Measurements from ENCODE around the gene ATP1A1. TPM values are rescaled to one million over a fixed set of nuclear protein-coding genes. Genes with fewer than 3 reads are reported as not detected.

Gene ATP1A1
- polyA plus RNA-seq, 3 donors, result 32.3 to 135 (median 32.7) TPM

- intact Hi-C loops (cut with micrococcal nuclease), result loop anchor here in 1 of 2 donors (10.0 kb wide), 1 partner anchor 181 kb away; no protein-coding TSS in a partner anchor
- Mint-ChIP-seq H3K27ac (no peak overlapping the region), H3K4me3 (no peak overlapping the region), H3K36me3 (no peaks in the 10 kb centered on the region), H3K9me3 (peaks cover 0 to 2% (median 0%) of the 10 kb centered on the region in 7 donors), H3K27me3 (ENCODE audit: low read depth in 3 of 3) (peaks cover 2 to 5% (median 5%) of the 10 kb centered on the region in 3 donors), H3K4me1 (peaks cover 18% of the 10 kb centered on the region)
- Histone ChIP-seq H4K20me1 (ENCODE audit: insufficient read depth, low read length) (no peaks in the 10 kb centered on the region), H3K9me3 (replicated peaks in 1 of 2; ENCODE audit: control insufficient read depth in 1 of 2, insufficient read depth in 1 of 2, low read length in 2 of 2) (no peaks in the 10 kb centered on the region), H2AFZ (ENCODE audit: insufficient read depth, low read depth, low read length, poor library complexity, severe bottlenecking) (no peak overlapping the region), H3K4me3 (replicated peaks in 1 of 3; ENCODE audit: low read depth in 2 of 3, low read length in 3 of 3) (no peak overlapping the region), H3K4me2 (replicated peaks; ENCODE audit: extremely low read depth, low read length, poor library complexity, severe bottlenecking) (no peak overlapping the region), H3K36me3 (replicated peaks in 1 of 2; ENCODE audit: control insufficient read depth in 1 of 2, insufficient read depth in 2 of 2, low read length in 2 of 2) (no peaks in the 10 kb centered on the region), H3K27me3 (ENCODE audit: control insufficient read depth in 2 of 2, insufficient read depth in 2 of 2, low read length in 2 of 2) (no peaks in the 10 kb centered on the region), H3K27ac (ENCODE audit: low read depth in 1 of 2, low read length in 2 of 2) (no peak overlapping the region), H3K4me1 (ENCODE audit: control insufficient read depth in 1 of 2, insufficient read depth in 2 of 2, low read length in 2 of 2) (no peaks in the 10 kb centered on the region), H3K9ac (ENCODE audit: insufficient read depth, low read length, poor library complexity, severe bottlenecking) (no peak overlapping the region), H3K79me2 (ENCODE audit: insufficient read depth, low read length) (no peaks in the 10 kb centered on the region)
- no peak for TF ChIP-seq CTCF (IDR thresholded peaks at IDR 0.05)
- 57% methylated on average over 1 of the region's 4 CpGs for WGBS (ENCODE audit: insufficient coverage)
- DNase-seq, result no peak
Measured at GRCh38 chr1:116356067-116356466, 17.0 kb upstream of the ATP1A1 start.

- 83% methylated on average over 2 of the region's 2 CpGs for WGBS (ENCODE audit: insufficient coverage)
- no peak for TF ChIP-seq CTCF (IDR thresholded peaks at IDR 0.05)
- Histone ChIP-seq H3K79me2 (ENCODE audit: insufficient read depth, low read length) (no peaks in the 10 kb centered on the region), H3K36me3 (replicated peaks in 1 of 2; ENCODE audit: control insufficient read depth in 1 of 2, insufficient read depth in 2 of 2, low read length in 2 of 2) (no peaks in the 10 kb centered on the region), H3K4me3 (replicated peaks in 1 of 3; ENCODE audit: low read depth in 2 of 3, low read length in 3 of 3) (no peak overlapping the region), H2AFZ (ENCODE audit: insufficient read depth, low read depth, low read length, poor library complexity, severe bottlenecking) (no peak overlapping the region), H3K4me1 (ENCODE audit: control insufficient read depth in 1 of 2, insufficient read depth in 2 of 2, low read length in 2 of 2) (no peaks in the 10 kb centered on the region), H3K9me3 (replicated peaks in 1 of 2; ENCODE audit: control insufficient read depth in 1 of 2, insufficient read depth in 1 of 2, low read length in 2 of 2) (no peaks in the 10 kb centered on the region), H4K20me1 (ENCODE audit: insufficient read depth, low read length) (no peaks in the 10 kb centered on the region), H3K9ac (ENCODE audit: insufficient read depth, low read length, poor library complexity, severe bottlenecking) (no peak overlapping the region), H3K27ac (ENCODE audit: low read depth in 1 of 2, low read length in 2 of 2) (no peak overlapping the region), H3K27me3 (ENCODE audit: control insufficient read depth in 2 of 2, insufficient read depth in 2 of 2, low read length in 2 of 2) (no peaks in the 10 kb centered on the region), H3K4me2 (replicated peaks; ENCODE audit: extremely low read depth, low read length, poor library complexity, severe bottlenecking) (no peak overlapping the region)
- intact Hi-C loops (cut with micrococcal nuclease), result loop anchor here in 1 of 2 donors (10.0 kb wide), 1 partner anchor 182 kb away; no protein-coding TSS in a partner anchor
- peak in 1 of 3 donors; percentile 60 for DNase-seq
- peak overlapping the region in 1 of 7 donors; percentile 65 for H3K27ac Mint-ChIP-seq
- no peak overlapping the region for H3K4me3 Mint-ChIP-seq
- peaks cover 2 to 5% (median 5%) of the 10 kb centered on the region in 3 donors for H3K27me3 Mint-ChIP-seq (ENCODE audit: low read depth in 3 of 3)
- H3K4me1 Mint-ChIP-seq, result peaks cover 18% of the 10 kb centered on the region
- H3K36me3 Mint-ChIP-seq, result no peaks in the 10 kb centered on the region
- H3K9me3 Mint-ChIP-seq, result peaks cover 0 to 2% (median 0%) of the 10 kb centered on the region in 7 donors
Measured at GRCh38 chr1:116356673-116357072, 16.4 kb upstream of the ATP1A1 start.

Measured in CD14-positive monocyte (primary cell).